Transverse colon (tissue), 4 donors: ENCODE data around the gene RPS15. TPM values are rescaled to one million over a fixed set of nuclear protein-coding genes. Genes with fewer than 3 reads are reported as not detected.

ENCODE experiments used
- DNase-seq: peaks from one replicate; pipeline ENCODE4 v3.0.0-alpha.2; 2019
- H3K27ac ChIP-seq, 4 donors: fragments of 200-600 bp; sonication (generic); 2 replicates each; pipeline ENCODE4 v1.5.1; 2016 to 2018; ENCODE audit warnings: inconsistent platforms in 4 of 4
- H3K27me3 ChIP-seq: fragments of 200-600 bp; sonication (generic); 2 replicates; pipeline ENCODE4 v1.5.1; 2017; ENCODE audit warnings: inconsistent platforms
- H3K36me3 ChIP-seq, 4 donors: fragments of 200-600 bp; sonication (generic); 2 replicates each; pipeline ENCODE4 v1.5.1; 2017 to 2019; ENCODE audit warnings: inconsistent platforms in 4 of 4
- H3K4me1 ChIP-seq, 4 donors: fragments of 200-600 bp; sonication (generic); 2 replicates each; pipeline ENCODE4 v1.5.1; 2017 to 2020; ENCODE audit warnings: inconsistent platforms in 4 of 4
- H3K4me3 ChIP-seq, 4 donors: fragments of 200-600 bp; sonication (generic); 1 replicate in 1 of 4; 2 replicates in 3 of 4; pipeline versions ENCODE4 v1.5.1 to v1.6.1; 2017 to 2019; ENCODE audit warnings: inconsistent platforms in 4 of 4
- H3K9me3 ChIP-seq, 2 donors: fragments of 200-600 bp; sonication (generic); 2 replicates each; pipeline ENCODE4 v1.5.1; 2017 to 2019; ENCODE audit warnings: inconsistent platforms in 2 of 2
- CTCF ChIP-seq, 5 experiments: fragments of 200-600 bp in 3 of 5; fragments of 450-650 bp in 2 of 5; sonication (generic) in 3 of 5; IDR thresholded peaks; 1 replicate in 2 of 5; 2 replicates in 3 of 5; pipeline ENCODE4 v1.5.1; 2016 to 2017; ENCODE audit warnings: antibody characterized with exemption in 5 of 5, inconsistent platforms in 3 of 5, mild to moderate bottlenecking in 2 of 5, moderate library complexity in 1 of 5
- EP300 ChIP-seq: sonication (generic); formaldehyde crosslinking; IDR thresholded peaks from one replicate; pipeline ENCODE4 v1.6.1; 2017; ENCODE audit warnings: antibody characterized with exemption, low read depth
- POLR2A ChIP-seq: fragments of 450-650 bp; IDR thresholded peaks from one replicate; pipeline ENCODE4 v1.6.1; 2016; ENCODE audit warnings: antibody characterized with exemption, mild to moderate bottlenecking, moderate library complexity
- POLR2AphosphoS5 ChIP-seq, 3 donors: sonication (generic); formaldehyde crosslinking; IDR thresholded peaks; one replicate each; pipeline ENCODE4 v1.6.1; 2016; ENCODE audit warnings: antibody characterized with exemption in 3 of 3
- WGBS, 2 donors: methylation state at CpG; one replicate each; pipeline ENCODE4 v1.1.5; 2018; ENCODE audit warnings: low coverage in 1 of 2; 5-methylcytosine and 5-hydroxymethylcytosine counted together
- in situ Hi-C, 4 donors: fragments of 200-750 bp; cut with MboI; loops; one replicate each; pipeline versions ENCODE4 v1.15.0 to v1.15.1; 2017; ENCODE audit warnings: low sequenced_read_pairs in 3 of 4, low pct_ligation_motif_present in 1 of 4, low pct_unique_long_range_greater_than_20kb in 1 of 4
- intact Hi-C: fragments of 100-400 bp; cut with DNase I; formaldehyde crosslinking; loops from one replicate; pipeline ENCODE4 v1.15.1; 2023; ENCODE audit warnings: low total_unique reads
- total RNA-seq, 4 donors: library from RNA; depleted of rRNA; stranded (reverse); fragments of >200 nt; gene quantifications; one replicate each; pipeline ENCODE4 v1.1.0, GENCODE V29; 2016

Gene RPS15
- total RNA-seq, 4 donors from 2014 or later: 1,367 to 2,740 (median 2,511) TPM

GRCh38 chr19:1406774-1407527, 31.2 kb upstream of the RPS15 start:
- in situ Hi-C loops (no loop called here), intact Hi-C loops (loop anchor here (10.0 kb wide), 1 partner anchor 122 kb away; the partner anchor contains the start of gene EFNA2)
- Histone ChIP-seq H3K9me3 (no peaks in the 10 kb centered on the region), H3K27me3 (peaks cover 21% of the 10 kb centered on the region), H3K4me1 (peaks cover 29 to 48% (median 40%) of the 10 kb centered on the region in 4 donors), H3K36me3 (no peaks in the 10 kb centered on the region), H3K27ac (peak overlapping the region; percentile 86 to 99 (median 96)), H3K4me3 (peak overlapping the region; percentile 31 to 99 (median 44))
- TF ChIP-seq CTCF (IDR thresholded peaks at IDR 0.05) (peak; percentile 26 to 78 (median 44)), EP300 (no peak), POLR2A (peak; percentile 25), POLR2AphosphoS5 (IDR thresholded peaks at IDR 0.05) (peak in 2 of 3 donors; percentile 25 to 58)
- peak; percentile 100 for DNase-seq
- 0% methylated on average over 31 of the region's 72 CpGs; no CpG with 5 or more reads in 1 of the 2 donors for WGBS, 2 donors

GRCh38 chr19:1407528-1408299, 30.5 kb upstream of the RPS15 start, which contains the start of gene DAZAP1:
Gene DAZAP1 (plus strand): TSS chr19:1407586. CDS start chr19:1407774, 188 bp downstream.
- Histone ChIP-seq H3K36me3 (no peaks in the 10 kb centered on the region), H3K4me3 (peak within 1 kb of the TSS; percentile 79 to 99 (median 96)), H3K27ac (peak within 1 kb of the TSS; percentile 95 to 99 (median 97)), H3K27me3 (peaks cover 13% of the 10 kb centered on the region), H3K4me1 (peaks cover 29 to 56% (median 46%) of the 10 kb centered on the region in 4 donors), H3K9me3 (no peaks in the 10 kb centered on the region)
- TF ChIP-seq POLR2AphosphoS5 (IDR thresholded peaks at IDR 0.05) (no peak), POLR2A (no peak), CTCF (IDR thresholded peaks at IDR 0.05) (no peak), EP300 (no peak)
- 0% methylated on average over 43 of the region's 121 CpGs; no CpG with 5 or more reads in 1 of the 2 donors for WGBS, 2 donors
- intact Hi-C loops (loop anchor here (10.0 kb wide), 1 partner anchor 123 kb away; the partner anchor contains the start of gene EFNA2), in situ Hi-C loops (no loop called here)
- peak; percentile 34 for DNase-seq

GRCh38 chr19:1408300-1409203, 29.6 kb upstream of the RPS15 start:
- peaks cover 6% of the 10 kb centered on the region for H3K27me3 ChIP-seq
- peak overlapping the region; percentile 95 to 99 (median 97) for H3K27ac ChIP-seq
- no peaks in the 10 kb centered on the region for H3K9me3 ChIP-seq
- WGBS, 2 donors: 0% methylated on average over 46 of the region's 69 CpGs; no CpG with 5 or more reads in 1 of the 2 donors
- peak; percentile 55 for DNase-seq
- H3K4me1 ChIP-seq: peaks cover 29 to 54% (median 46%) of the 10 kb centered on the region in 4 donors
- intact Hi-C loops: loop anchor here (10.0 kb wide), 1 partner anchor 124 kb away; the partner anchor contains the start of gene EFNA2
- peak in 1 of 3 donors; percentile 38 for TF ChIP-seq POLR2AphosphoS5 (IDR thresholded peaks at IDR 0.05)
- TF ChIP-seq CTCF (IDR thresholded peaks at IDR 0.05): peak in 1 of 5 experiments; percentile 6
- TF ChIP-seq POLR2A: peak; percentile 59
- no peak for TF ChIP-seq EP300
- H3K36me3 ChIP-seq: no peaks in the 10 kb centered on the region
- in situ Hi-C loops: no loop called here
- H3K4me3 ChIP-seq: peak overlapping the region; percentile 79 to 99 (median 96)
